ENCODE data around the gene TULP4.
"Not testable (repeated sequence)": the region's sequence is repeated elsewhere in the genome, so short reads cannot be mapped to it uniquely, and the experiment has no call there.

The TULP4 gene

DNA sequence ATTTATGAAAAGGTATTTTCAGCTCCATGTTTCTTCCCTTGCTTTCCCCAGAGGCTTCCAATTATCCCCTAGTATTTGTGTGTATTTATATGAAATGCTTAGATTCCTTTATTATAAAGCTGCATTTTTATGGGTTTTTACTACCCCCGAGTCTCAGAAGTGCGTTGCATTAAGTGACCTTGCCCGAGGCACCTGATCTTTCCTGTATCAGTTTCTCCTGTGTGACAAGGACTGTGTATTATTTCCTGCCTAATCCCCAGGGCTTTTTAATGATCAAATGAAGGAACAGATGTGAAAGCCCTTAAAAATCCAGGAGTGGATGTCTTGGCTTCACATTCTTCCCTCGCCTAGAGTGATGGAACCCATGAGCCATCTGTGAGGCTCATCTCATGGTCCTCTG, 118.8 kb downstream of the TULP4 start:
- no peak for DNase-seq

DNA sequence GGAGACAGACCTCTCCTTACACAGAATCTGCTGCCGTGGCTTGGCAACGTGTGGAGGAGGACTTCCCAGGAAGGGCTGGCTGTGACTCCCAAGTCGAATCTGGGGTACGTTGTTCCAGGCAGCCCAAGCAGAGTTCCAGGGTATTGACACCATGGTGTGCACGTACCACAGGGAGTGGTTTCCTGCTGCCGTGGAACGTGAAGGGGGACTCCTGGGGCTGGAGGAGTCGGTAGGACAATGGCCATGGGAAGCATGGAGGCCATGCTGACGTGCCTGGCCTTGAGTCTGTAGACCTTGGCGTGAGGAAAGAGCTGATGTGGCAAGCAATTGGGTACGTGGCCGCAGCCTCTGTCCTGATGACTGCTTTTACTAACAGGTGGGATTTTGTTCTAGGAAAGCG, 119.3 kb downstream of the TULP4 start:
- no peak for DNase-seq

DNA sequence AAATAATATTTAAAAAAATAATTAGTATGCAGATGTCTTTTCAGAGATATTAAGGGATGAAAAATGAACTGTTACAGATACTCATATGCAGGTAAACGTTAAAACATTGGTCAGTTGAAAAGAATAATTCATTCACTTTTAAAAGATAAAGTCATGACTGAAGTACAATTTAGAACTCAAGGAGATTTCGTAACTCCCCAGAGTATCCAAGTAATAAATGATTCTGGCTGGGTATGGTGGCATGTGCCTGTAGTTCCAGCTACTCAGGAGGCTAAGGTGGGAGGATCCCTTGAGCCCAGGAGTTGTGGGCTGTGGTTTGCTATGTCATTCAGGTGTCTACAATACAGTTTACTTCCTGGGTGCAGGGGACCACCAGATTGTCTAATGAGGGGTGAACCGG, 125.3 kb downstream of the TULP4 start:
- DNase-seq: no peak

DNA sequence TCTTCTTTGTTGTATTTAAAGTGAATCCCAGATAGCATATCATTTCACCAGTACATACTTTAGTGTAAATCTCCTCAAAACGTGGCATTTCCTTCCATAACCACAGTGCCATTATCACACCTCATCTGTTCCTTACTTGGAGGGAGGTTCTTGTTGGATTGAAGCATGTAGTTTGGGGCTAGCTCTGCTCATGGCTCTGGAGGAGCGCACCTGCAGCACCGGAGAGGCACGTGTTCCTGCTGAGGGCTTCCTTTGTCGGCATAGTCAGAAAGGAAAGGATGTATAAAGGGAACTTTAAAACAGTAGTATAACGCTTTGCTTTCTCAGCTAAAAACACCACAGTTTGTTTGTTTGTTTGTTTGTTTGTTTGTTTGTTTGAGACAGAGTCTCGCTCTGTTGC, 126.0 kb downstream of the TULP4 start:
- DNase-seq: no peak

DNA sequence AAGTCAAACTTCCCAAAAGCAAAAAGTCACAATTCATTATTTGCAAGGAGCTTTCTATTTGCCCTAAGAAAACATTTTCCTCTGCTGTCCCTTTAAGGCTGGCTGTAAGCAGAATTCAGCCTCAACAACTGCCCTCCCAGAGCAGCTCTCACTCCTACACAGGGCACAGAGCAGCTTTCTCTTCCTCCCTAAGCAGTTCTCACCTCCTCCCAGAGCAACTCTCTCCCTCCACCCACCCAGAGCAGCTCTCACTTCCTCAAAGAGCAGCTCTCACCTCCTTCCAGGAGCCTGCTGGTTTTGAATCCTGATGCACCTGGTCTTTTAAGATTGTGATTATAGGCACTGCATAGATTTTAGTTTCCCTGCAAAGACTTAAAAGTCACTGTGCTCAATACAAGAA, 127.0 kb downstream of the TULP4 start:
- DNase-seq: no peak

GRCh38 chr6:158441716-158442215, 129.5 kb downstream of the TULP4 start:
- no peak for DNase-seq

GRCh38 chr6:158442306-158442705, 130.0 kb downstream of the TULP4 start:
- no peak for DNase-seq

GRCh38 chr6:158445426-158446085, 133.3 kb downstream of the TULP4 start:
- DNase-seq: no peak

DNA sequence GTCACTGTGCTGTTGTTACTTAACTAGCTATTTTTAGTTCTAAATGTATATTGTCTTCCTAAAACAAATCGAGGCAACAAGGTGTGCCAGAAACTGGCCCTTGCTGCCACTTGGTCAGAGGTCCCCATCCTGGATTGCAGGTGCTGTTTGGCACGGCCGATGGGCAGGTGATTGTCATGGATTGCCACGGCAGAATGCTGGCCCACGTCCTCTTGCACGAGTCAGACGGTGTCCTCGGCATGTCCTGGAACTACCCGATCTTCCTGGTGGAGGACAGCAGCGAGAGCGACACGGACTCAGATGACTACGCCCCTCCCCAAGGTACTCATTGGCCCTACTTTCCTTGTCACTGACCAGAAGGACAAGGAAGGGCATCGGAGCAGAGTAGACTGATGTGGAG, 136.6 kb downstream of the TULP4 start:
- DNase-seq: no peak

DNA sequence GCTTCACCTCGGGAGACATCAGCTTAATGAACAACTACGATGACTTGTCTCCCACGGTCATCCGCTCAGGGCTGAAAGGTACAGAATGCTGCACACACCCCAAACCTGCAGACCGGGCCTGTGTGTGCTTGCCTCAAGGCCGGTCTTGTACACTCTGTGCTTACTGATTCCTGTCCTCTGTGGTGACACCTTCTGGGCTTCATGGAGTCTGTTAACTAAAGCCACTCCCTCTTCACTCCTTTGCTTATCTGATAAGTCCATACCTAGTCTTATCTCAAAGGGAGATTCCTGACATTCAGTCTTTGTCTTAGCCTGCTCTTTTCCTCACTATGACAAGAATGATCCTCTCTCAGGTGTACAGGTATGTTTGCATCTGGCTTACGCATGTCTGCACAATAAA, 139.9 kb downstream of the TULP4 start:
- no peak for DNase-seq

DNA sequence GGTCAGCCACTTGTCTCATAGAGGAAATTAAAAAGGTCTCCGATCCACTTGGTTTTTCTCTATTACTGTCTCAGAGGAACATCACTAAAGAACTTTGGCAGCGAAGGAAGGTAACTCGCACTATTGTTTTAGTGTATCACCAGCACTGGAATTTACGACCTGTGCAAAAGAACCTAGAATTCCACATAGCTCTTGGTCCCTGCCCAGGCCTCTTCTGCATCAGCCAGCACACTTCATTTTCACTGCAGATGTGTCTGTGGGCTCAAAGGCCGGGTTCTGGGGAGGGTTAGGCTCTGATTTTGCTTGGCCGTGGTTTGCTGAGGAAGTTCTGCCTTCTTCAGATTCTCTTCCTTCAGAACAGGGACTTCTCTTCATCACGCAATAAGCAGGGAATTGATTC, 144.9 kb downstream of the TULP4 start:
- DNase-seq: no peak

GRCh38 chr6:158457616-158458278, 145.5 kb downstream of the TULP4 start:
- no peak for DNase-seq

GRCh38 chr6:158459726-158460125, 147.5 kb downstream of the TULP4 start:
- no peak for DNase-seq

DNA sequence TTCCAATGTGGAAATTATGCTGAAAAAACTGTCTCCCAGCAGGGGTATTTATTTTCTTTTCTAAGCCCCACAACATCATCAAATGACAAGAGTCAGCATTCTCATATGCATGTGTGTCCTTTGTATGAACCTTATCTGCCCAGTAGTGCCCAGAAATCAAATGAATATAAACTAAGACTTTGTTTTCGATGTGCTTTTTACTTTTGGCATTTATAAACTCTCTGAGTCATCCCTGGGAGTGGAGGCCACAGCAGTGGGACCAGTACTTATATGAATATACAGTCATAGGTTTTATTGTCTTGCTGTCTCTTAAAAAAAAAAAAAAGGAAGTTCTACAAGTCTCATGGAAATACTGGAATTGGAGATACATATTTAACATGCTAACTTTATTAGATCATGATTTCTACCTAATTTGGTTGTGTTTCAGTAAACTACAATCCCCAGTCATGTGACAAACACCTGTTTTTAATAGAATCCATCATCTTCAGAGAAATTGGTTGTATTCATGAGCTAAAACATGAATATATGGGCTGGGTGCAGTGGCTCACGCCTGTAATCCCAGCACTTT, 148.4 kb downstream of the TULP4 start:
- DNase-seq: no peak

GRCh38 chr6:158461954-158462353, 149.7 kb downstream of the TULP4 start:
- no peak for DNase-seq

DNA sequence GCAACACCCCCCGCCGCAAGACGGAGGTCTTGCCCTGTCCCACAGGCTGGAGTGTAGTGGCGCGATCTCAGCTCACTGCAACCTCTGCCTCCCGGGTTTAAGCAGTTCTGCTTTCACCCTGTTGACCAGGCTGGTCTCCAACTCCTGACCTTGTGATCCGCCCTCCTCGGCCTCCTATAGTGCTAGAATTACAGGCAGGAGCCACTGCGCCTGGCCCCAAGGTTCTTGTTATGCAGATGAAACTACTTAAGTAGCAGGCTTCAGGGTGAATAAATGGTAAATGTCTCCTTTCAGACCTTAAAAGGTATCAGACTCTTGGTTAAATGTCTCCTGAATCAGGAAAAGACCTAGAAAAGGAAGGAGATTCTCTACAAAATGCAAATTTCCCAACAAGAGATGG, 152.2 kb downstream of the TULP4 start:
- DNase-seq: no peak

DNA sequence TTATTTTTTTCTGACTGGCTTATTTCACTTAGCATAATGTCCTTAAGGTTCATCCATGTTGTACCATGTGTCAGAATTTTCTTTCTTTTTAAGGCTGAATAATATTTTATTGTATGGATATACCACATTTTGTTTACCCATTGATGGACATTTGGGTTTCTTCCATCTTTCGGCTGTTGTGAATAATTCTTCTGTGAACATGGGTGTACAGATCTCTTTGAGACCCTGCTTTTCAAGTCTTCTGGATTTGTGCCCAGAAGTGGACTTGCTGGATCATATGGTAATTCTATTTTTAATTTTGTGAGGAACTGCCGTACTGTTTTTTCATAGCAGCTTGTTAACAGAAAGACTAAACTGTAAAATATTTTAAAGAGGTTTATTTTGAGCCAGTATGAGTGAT, 153.0 kb downstream of the TULP4 start:
- DNase-seq: no peak

DNA sequence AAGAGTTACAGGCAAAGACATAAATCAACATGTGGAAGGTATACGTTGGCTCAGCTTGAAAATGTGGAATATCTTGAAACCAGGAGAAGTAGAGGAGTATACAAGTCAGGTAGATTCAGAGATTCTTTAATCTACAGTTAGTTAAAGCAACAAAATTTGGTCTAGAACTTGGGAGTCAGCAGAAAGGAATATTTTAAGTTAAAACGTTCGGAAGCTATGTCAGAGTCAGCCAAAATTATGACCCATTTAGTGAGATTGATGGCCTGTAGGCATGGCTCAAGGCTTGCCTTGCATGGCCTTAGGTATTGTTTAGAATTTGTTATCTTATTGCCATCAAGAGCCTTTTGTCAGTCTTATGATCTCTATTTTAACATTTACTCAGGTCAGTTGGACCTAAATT, 153.5 kb downstream of the TULP4 start:
- DNase-seq: no peak

DNA sequence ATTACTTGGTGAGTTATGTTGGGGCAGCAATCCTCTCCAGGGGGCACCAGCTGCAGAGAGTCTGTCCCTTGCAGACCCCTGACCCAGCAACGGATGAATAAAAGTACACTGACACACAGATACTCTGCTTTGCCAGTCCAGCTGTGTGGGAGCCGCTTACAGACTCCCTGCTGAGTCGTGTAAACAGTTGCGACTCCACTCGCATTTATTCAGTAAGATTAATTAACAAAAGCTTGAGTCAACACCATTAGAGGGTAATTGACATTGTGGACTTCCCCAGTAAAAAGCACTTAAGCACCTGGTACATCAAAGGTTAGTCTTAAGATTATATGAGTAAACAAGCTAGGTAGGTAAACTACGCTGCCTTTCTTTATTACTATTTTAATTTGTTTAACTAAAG, 155.7 kb downstream of the TULP4 start:
- no peak for DNase-seq

DNA sequence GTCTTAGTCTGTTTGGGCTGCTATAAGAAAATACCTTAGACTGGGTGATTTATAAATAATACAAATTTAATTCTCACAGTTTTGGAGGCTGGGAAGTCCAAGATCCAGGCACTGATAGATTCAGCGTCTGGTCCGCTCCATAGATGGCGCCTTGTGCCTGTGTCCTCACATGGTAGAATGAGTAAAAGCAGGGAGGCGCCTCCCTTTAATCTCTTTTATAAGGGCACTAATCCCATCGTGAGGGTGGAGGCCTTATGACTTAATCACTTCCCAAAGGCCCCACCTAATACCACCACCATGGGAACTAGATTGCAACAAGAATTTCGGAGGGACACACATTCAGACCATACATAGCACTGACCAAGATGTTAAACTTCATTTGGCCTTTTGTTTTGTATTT, 156.4 kb downstream of the TULP4 start:
- DNase-seq: no peak

DNA sequence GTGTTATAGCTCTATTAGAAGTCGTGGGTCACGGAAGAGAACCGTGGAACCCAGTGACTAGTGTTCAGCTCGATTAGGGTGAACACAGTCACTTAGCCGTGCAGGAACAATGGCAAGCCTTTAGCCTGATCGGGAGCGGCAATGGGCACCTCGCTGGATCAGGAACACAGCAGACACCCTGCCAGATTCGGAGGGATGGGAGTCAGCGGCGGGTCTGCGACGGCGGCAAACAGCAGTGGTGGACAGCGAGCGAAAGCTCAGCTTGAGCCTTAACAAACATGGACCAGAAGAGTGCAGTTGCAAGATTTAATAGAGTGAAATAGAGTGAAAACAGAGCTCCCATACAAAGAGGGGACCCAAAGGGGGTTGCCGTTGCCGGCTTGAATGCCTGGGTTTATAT, 157.8 kb downstream of the TULP4 start:
- not testable (repeated sequence) for DNase-seq

GRCh38 chr6:158471339-158471738, 159.1 kb downstream of the TULP4 start:
- DNase-seq: no peak

- no peak for DNase-seq
Measured at GRCh38 chr6:158472447-158472846, 160.2 kb downstream of the TULP4 start.

- no peak for DNase-seq
Measured at GRCh38 chr6:158474961-158475343, 162.7 kb downstream of the TULP4 start.

Measured in activated T-cell treated with anti-CD3 and anti-CD28 coated beads, Interleukin-2, amount 50 U/mL, for 48 hours (primary cell).